GM18498 (cell line): ENCODE measurements around the gene SLC6A18.
"Not testable (repeated sequence)": the region's sequence is repeated elsewhere in the genome, so short reads cannot be mapped to it uniquely, and the experiment has no call there.

ENCODE experiments used
- ATAC-seq: cut with Tn5 transposase; IDR thresholded peaks from one replicate; pipeline ENCODE4 v1.9.1; 2021; ENCODE audit warnings: mild to moderate bottlenecking, moderate library complexity; ENCODE audit not compliant: unreplicated experiment

The SLC6A18 gene

GRCh38 chr5:1284336-1284970 lies 59.3 kb downstream of the SLC6A18 start:
- not testable (repeated sequence) for ATAC-seq

- ATAC-seq: no peak
Observed at GRCh38 chr5:1285141-1285540, 60.0 kb downstream of the SLC6A18 start.

GRCh38 chr5:1285883-1286291 lies 60.7 kb downstream of the SLC6A18 start:
- no peak for ATAC-seq

- no peak for ATAC-seq
Observed at GRCh38 chr5:1288439-1289335, 63.5 kb downstream of the SLC6A18 start.

GRCh38 chr5:1289559-1289958 lies 64.4 kb downstream of the SLC6A18 start:
- not testable (repeated sequence) for ATAC-seq

- ATAC-seq: not testable (repeated sequence)
Observed at GRCh38 chr5:1290956-1291355, 65.8 kb downstream of the SLC6A18 start.

GRCh38 chr5:1291611-1292080 lies 66.5 kb downstream of the SLC6A18 start:
- ATAC-seq: no peak

GRCh38 chr5:1292139-1292538 lies 67.0 kb downstream of the SLC6A18 start:
- ATAC-seq: no peak

- ATAC-seq: no peak
Observed at GRCh38 chr5:1292846-1293415, 67.8 kb downstream of the SLC6A18 start.

- no peak for ATAC-seq
Observed at GRCh38 chr5:1293416-1294205, 68.4 kb downstream of the SLC6A18 start.

GRCh38 chr5:1294206-1294834 lies 69.1 kb downstream of the SLC6A18 start:
- ATAC-seq: no peak

- no peak for ATAC-seq
Observed at GRCh38 chr5:1294835-1295649, 69.9 kb downstream of the SLC6A18 start, which contains the start of gene TERT. Gene TERT (minus strand): TSS chr5:1295068. CDS start chr5:1294989, 79 bp downstream.

GRCh38 chr5:1295650-1296037 lies 70.5 kb downstream of the SLC6A18 start:
- ATAC-seq: no peak
